HCT116 (cell line): Measurements from ENCODE around the gene USP36.

Experiments used
- EZH2 ChIP-seq: fragments of 200-600 bp; sonication (generic); IDR thresholded peaks from 2 replicates; pipeline ENCODE4 v1.6.1; 2017; ENCODE audit warnings: antibody characterized with exemption, mixed run types
- EZH2phosphoT487 ChIP-seq: fragments of 200-600 bp; IDR thresholded peaks from 2 replicates; pipeline ENCODE4 v1.6.1; 2018; ENCODE audit warnings: antibody characterized with exemption, borderline replicate concordance
- FOSL1 ChIP-seq: IDR thresholded peaks from 2 replicates; pipeline ENCODE4 v1.6.1; 2012; ENCODE audit warnings: low read depth
- SIN3A ChIP-seq: IDR thresholded peaks from 2 replicates; pipeline ENCODE4 v1.6.1; 2012; ENCODE audit warnings: low read depth
- SP1 ChIP-seq: IDR thresholded peaks from 2 replicates; pipeline ENCODE4 v1.6.1; 2012; ENCODE audit warnings: low read depth
- ZNF274 ChIP-seq: fragments of 200-500 bp; sonication (Bioruptor generic); IDR thresholded peaks from 2 replicates; pipeline ENCODE4 v1.6.1; 2014; ENCODE audit warnings: mild to moderate bottlenecking, low read depth, low read length, inconsistent platforms
- TF ChIP-seq, protein P1 (sequence below), 3 experiments: fragments of 200-600 bp in 1 of 3; sonication (generic) in 1 of 3; IDR thresholded peaks in 2 of 3; conservative IDR thresholded peaks in 1 of 3; 2 replicates each; pipeline ENCODE4 v1.5.1; 2012 to 2017; ENCODE audit warnings: low read depth in 2 of 3, low read length in 2 of 3, antibody characterized with exemption in 1 of 3, borderline replicate concordance in 1 of 3, control low read depth in 1 of 3, mild to moderate bottlenecking in 1 of 3, mixed read lengths in 1 of 3, mixed run types in 1 of 3, moderate library complexity in 1 of 3; ENCODE audit not compliant: insufficient read depth in 1 of 3
- TF ChIP-seq, protein P2 (sequence below): IDR thresholded peaks from 2 replicates; pipeline ENCODE4 v1.6.1; 2012

DNA sequence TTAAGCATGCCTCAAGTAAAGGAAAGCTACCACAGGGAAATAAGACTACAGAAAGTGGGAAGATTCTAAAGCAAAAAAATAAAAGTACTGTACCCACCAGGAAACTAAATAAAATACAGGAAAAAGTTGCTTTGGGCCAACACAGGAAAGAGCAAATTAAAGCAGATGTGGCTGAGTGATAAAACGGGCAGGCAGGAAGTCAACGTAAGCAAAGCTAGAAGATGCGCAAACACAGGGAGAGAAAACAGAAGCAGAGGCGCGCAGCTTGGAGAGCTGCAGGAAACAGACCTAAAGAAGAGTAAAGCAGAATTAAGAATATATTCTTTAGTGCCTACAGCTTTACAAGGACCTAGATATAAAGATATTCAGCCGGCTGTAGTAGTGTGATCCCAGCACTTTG, 21.7 kb downstream of the USP36 start:
- TF ChIP-seq, protein P1, sequence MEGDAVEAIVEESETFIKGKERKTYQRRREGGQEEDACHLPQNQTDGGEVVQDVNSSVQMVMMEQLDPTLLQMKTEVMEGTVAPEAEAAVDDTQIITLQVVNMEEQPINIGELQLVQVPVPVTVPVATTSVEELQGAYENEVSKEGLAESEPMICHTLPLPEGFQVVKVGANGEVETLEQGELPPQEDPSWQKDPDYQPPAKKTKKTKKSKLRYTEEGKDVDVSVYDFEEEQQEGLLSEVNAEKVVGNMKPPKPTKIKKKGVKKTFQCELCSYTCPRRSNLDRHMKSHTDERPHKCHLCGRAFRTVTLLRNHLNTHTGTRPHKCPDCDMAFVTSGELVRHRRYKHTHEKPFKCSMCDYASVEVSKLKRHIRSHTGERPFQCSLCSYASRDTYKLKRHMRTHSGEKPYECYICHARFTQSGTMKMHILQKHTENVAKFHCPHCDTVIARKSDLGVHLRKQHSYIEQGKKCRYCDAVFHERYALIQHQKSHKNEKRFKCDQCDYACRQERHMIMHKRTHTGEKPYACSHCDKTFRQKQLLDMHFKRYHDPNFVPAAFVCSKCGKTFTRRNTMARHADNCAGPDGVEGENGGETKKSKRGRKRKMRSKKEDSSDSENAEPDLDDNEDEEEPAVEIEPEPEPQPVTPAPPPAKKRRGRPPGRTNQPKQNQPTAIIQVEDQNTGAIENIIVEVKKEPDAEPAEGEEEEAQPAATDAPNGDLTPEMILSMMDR (IDR thresholded peaks at IDR 0.05 in 2 of 3, conservative IDR thresholded peaks at IDR 0.05 in 1 of 3; ENCODE audit: borderline replicate concordance in 1 of 3, insufficient read depth in 1 of 3, low read depth in 2 of 3, low read length in 2 of 3) = no peak
- TF ChIP-seq SIN3A (no peak), ZNF274 (no peak), EZH2phosphoT487 (no peak), FOSL1 (no peak), EZH2 (no peak), SP1 (no peak)
- TF ChIP-seq, protein P2, sequence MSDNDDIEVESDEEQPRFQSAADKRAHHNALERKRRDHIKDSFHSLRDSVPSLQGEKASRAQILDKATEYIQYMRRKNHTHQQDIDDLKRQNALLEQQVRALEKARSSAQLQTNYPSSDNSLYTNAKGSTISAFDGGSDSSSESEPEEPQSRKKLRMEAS = no peak
